ENCODE measurements around the gene MTCL1.
A peak's percentile ranks its signal among the peaks of the same experiment; 100 is the strongest.
"Not testable (repeated sequence)": the region's sequence is repeated elsewhere in the genome, so short reads cannot be mapped to it uniquely, and the experiment has no call there.

MTCL1 gene

DNA sequence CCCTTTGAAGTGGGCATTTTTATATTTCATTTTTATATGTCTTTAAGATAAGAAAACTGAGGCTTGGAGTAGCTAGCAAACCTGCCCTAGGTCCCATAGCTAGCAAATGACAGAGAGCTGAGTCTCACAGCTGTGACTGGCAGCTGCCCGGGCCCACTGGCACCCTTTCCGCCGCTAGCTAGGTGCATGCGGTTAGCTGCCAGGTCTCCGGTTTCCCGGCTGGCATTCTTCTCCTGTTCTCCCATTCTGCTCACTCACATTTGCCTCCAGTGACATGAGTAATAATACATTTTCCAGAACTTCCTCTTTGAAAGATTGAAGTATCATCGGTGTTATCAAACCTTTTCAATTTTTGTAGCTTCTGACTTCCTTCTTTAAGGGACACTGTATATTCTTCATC, 38.7 kb downstream of the MTCL1 start:
- no peak for DNase-seq (ENCODE audit: low read depth)

DNA sequence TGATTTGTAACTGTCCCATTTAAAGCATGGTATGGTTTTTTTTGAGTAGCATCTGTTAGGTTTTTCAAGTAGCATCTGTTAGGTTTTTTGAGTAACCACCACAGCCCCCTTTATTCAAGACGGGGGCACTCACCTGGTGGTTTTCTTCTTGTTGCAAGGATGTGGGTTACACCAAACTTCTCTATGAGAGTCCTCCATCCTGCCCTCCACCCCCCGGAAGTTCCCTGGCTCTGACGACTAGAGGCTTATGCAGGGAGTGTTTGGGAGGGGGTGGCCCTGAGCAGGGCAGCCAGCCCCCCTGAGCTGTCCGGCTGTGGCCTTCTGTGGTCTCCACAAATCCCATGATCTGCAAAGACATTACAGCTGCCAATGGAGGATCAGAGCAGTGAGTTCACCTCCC, 39.3 kb downstream of the MTCL1 start:
- DNase-seq (ENCODE audit: low read depth), result no peak

DNA sequence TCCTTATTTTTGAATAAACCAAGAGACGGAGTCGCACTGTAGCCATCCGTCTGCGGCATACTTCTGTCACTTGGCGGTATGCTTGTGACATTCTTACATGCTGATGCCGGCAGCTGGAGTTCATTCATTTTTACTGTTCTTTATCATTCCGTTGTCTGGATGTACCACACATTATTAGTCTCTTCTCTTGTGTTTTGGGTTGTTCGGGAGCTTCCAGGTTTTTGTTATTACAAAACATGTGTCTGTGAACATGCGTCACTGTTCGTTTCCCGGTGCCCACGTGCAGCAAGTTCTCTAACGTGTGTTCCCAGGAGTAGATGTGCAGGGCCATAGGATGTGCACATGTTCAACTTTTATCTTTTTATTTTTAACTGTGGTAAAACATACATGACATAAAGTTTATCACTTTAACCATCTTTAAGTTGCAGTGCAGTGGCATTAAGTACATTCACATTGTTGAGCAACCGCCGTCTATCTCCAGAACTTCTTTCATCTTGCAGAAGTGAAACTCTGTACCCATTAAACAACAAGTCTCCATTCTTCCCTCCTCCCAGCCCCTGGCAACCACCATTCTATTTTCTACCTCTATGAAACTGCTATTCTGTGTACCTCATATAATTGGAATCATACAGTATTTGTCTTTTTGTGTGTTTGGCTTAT, 40.1 kb downstream of the MTCL1 start:
- DNase-seq (ENCODE audit: low read depth), result no peak

DNA sequence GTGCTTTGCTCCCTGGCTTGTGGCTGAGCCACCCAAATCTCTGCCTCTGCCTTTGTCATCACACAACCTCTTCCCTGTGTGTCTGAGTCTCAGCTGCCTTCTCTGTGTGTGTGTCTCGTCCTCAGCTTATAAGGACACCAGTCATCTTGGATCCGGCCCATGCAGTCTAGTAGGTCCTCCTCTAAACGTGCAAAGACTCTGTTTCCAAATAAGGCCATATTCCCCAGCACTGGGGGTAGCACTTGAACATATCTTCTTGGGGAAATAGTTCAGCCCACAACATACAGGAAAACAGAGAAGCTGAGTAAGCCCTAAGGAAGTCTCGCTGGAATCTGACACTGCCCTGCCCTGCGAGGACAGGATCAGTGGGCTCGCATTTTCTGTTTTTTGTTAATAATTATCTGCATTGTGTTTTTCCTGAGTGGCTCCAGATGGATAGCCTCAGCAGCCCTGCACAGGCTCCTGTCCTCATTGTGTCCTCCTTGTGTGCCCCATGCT, 42.1 kb downstream of the MTCL1 start:
- peak; percentile 88 for DNase-seq (ENCODE audit: low read depth)

DNA sequence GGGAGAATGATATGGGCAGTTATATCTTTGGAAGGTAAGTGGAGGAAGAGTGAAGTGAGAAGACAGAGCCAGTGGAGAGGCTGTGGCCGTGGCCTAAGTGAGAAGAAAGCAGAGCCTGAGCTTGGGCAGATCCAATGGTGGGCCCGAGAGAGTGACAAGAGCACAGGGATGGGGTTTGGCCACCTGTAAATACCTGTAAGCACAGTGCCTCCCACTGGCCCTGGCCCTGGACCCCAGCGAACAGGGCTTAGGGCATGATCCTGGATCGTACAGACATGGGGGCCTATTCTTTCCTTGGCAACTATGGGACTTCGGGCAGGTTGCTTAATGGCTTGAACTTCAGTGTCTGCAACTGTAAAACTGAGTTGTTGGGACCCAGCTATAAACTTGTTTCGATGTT, 44.1 kb downstream of the MTCL1 start:
- DNase-seq (ENCODE audit: low read depth), result no peak

DNA sequence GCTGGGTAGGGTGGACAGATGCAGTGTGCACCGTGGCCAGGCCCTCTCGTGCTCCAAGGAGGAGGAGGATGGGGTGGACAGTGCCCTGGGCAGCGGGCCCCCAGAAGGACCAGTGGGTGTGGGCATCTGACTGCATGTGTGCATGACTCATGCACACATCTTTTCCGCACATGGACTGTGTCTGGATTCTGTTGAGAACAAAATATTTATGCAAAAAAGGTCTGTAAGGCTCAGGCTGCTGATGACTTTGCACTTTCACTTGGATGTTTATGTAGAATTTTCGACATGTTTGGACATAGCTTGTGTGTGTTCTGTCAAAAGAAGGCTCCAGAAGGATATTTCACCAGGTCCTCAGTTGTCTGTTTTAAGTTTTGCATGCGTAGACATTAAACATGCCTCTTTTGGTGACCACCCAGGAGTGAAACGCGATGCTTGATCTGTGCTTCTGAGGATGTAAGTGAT, 45.6 kb downstream of the MTCL1 start:
- DNase-seq (ENCODE audit: low read depth), result peak; percentile 80

DNA sequence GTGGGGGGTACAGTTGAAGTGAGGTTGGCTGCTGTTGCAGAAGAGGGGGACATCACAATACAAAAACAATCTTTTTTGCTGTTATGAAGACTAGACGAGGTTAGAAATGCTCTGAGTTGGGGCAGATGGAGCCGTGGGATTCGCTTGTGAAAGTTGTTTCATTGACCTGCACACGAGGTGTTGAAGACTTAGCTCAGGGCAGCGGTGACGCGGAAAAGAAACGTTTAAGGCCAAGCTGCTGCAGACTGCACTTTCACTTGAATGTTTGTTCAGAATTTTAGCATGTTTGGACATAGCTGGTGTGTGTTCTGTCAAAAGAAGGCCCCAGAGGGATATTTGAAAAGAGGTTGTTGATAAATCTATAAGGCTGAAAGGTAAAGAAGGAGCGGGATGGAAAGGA, 46.3 kb downstream of the MTCL1 start:
- no peak for DNase-seq (ENCODE audit: low read depth)

DNA sequence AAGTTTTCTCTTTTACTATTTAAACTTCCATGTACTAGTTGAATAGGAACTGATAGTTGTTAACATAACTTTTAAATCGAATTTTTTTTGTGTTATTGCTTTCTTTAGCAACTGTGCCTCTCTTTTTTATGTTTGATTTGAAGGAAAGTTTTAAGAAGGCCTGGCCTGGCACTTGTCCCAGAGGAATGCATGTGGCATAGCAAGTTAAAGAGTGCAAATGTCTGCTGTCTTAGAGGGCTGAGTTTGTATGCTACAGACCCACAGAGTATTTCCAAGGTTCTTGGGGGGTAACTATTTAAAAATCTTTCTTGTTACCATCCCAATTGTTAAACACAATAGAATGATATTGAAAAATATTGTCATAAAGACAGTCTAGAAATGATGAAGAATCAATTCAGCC, 47.0 kb downstream of the MTCL1 start:
- no peak for DNase-seq (ENCODE audit: low read depth)

DNA sequence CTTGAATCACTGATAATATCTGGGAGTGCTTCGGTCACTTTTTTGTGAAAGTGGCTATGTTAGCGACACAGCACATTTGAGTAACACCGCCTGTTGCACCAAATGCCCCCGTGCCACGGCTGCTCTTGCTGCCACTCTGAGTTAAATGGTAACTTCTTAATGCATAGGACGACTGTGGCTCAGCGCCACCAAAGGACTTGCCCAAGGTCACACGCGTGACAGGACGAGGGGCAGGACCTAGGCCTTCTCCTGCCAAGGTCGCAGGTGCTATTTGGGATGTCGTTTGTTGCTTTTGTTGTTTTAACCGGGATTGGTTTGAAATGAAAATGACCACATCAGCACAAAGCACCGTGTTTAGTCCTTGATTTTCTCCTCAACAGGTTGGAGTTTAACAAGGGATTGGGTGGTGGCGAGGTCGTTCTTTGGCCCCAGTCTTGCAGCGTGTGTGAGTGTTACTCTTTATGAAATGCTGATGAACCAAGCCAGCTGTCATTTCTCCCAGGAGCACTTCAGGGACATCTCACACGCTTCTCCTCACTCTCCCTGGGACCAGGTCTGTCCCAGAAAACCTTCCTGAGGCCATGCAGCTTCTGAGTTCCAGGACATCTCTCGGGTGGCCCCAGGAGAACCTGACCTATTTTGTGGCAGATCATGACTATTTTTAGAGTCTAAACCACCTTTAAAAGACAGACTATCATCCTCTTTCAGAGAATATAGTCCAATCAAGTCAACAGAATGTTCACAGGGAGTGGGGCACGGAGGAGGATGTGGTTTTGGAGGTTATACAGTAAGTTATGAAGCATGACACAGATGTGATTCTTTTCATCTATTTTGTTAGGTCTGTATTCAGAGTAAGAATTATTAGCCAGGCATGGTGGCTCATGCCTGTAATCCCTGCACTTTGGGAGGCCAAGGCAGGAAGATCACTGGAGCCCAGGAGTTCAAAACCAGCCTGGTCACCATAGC, 49.9 kb downstream of the MTCL1 start:
- DNase-seq (ENCODE audit: low read depth), result no peak

DNA sequence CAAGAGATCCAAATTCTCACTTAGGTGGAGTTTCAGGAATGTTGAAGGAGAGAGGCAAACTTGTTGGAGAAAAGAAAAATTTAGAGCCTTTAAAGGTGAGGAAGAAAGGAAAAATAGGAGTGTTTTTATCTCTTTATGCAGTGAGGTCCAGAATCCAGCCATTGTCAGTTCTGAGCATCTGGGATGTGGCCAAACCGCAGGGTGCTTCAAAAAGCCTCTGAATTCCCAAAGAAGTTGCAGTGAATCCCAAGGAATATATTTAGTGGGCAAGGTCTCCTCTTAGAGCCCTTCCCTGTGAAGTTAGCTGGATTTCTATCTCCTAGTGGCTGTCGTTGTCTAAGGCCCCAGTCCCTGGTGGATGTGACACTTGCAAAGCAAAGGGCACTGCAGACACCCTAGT, 51.2 kb downstream of the MTCL1 start:
- no peak for DNase-seq (ENCODE audit: low read depth)

DNA sequence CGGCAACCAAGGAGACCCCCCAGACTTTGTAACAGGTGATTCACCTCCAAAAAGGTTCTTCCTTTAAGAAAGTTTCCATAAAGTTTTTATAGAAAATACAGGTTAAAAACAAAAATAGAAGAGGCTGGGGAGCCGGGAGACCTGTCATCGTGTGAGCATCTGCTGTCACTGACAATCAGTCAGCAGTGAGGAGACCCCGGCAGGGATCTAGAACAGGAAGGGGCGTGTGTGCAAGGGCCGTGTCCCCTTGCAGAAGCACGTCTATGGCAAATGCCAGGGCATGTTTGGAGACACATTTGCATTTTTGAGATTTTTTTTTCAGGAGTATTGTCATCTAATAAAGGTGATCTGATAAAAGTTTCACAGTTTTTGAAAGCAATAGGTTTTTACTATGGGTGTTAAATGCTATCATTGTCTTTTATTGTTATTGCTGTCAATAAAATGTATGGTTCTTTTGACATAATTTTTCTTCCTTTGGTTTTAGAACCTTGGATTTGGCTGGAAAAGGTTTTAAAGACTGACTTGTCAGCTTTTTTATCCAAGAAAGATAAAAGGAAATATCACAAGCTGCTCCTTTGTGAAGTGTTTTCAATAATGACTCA, 52.1 kb downstream of the MTCL1 start:
- no peak for DNase-seq (ENCODE audit: low read depth)

DNA sequence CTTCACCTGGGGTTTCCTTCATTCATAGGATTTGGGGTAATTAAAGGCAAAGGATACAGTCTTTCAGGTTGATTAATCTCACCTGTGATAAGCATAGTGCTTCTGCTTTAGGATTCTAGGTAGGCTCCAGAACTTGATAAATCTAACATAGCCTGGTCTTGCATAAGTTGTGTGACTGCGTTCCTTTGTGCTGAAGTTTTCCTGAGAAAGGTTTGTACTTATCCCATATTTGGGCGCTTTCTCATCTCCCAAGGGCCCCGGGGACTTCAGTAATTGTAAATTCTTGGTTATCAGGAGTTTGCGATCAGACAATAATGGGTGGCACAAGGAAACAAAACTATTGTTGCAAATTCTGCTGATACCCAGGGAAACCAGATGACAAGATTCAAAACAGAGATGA, 53.1 kb downstream of the MTCL1 start:
- DNase-seq (ENCODE audit: low read depth), result no peak

DNA sequence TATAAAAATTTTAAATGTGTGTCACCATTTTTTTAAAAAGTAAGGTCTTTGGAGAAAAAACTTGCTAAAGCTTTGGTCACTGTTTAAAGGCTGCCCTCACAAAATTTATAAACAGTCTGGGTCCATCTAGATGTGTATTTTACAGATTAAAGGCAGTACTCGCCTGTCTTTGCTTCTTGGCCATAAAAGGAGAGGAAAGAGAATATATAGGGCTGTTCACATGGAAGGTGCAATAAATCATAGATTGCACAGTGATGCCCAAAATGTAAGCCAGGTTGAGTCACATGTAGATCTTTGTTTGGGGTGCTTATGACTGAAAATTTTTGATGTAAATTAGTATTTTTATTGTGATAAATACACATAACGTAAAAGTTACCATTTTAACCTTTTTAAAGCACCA, 55.6 kb downstream of the MTCL1 start:
- no peak for DNase-seq (ENCODE audit: low read depth)

DNA sequence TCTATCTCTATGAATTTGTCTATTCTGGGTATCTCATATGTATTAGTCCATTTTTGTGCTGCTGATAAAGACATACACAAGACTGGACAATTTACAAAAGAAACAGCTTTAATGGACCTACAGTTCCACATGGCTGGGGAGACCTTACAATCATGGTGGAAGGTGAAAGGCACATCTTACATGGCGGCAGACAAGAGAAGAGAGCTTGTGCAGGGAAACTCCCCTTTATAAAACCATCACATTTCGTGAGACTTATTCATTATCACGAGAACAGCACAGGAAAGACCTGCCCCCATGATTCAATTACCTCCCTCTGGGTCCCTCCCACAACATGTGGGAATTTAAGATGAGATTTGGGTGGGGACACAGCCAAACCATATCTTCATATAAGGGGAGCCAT, 56.2 kb downstream of the MTCL1 start:
- not testable (repeated sequence) for DNase-seq (ENCODE audit: low read depth)

DNA sequence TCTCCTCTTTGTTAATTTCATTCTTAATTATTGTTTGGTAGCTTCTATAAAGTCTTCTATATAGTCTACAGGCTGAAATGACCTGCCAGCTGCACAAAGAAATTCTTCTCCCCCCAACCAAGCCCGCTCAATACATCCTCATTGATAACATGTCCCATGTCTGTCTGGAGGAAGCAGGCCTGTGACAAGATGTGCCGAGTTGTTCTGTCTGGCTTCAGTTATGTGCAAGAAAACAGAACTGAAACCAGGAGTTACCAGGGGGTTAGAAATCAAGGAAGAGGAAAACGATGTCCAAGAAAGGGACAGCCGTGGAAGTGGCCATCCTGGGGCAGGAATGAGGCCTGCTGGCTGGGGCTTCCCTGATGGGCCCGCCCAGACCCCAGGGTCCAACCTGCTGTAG, 57.6 kb downstream of the MTCL1 start:
- no peak for DNase-seq (ENCODE audit: low read depth)

DNA sequence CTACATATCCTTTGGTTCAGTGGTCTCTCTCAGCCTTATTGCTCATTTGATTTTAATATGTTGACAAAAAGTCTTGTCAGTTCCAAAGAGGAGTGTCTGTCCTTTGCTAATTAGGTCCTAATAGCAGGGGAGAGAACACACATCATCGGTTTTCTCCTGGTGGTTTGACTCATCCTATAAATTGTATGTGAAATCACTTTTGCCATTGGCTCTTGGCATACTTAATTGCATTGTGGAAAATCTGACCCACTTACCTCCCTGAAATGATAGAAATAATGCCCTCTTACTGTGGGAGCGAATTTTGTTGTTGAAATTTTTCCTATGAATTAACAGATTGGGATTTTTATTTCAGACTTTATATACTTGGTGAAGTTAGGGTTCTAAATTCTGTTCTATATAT, 58.3 kb downstream of the MTCL1 start:
- DNase-seq (ENCODE audit: low read depth), result no peak

DNA sequence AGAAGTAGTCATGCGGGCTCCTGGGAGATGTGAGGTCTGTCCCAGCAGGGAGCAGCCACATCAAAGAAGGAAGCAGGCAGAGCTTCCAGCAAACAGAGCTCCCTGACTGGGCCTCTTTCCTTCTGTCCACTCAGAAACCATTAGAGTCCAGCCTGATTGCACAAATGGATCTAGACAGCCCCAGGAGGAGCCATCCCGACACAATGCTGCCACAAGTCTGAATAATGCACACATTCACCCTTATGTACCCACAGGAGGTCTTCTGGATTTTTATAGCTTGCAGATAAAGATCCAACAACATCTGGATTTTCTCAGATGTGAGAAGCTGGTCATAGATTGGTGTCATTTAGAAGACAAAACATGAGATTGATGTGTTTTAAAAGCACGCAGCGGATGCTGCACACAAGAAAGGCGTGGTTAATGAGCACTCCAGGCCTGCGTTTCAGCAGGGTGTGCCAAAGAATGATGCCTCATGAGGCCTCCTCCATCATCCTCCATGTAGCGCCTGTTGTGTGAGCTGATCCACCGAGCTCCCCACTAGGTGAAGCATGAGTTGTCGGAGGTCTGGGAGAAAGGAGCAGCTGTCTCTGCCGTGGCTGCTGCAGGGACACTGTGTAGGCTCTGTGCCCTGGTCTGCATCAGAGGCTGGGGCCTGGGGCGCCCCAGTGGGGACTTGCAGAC, 60.6 kb downstream of the MTCL1 start:
- DNase-seq (ENCODE audit: low read depth), result no peak

DNA sequence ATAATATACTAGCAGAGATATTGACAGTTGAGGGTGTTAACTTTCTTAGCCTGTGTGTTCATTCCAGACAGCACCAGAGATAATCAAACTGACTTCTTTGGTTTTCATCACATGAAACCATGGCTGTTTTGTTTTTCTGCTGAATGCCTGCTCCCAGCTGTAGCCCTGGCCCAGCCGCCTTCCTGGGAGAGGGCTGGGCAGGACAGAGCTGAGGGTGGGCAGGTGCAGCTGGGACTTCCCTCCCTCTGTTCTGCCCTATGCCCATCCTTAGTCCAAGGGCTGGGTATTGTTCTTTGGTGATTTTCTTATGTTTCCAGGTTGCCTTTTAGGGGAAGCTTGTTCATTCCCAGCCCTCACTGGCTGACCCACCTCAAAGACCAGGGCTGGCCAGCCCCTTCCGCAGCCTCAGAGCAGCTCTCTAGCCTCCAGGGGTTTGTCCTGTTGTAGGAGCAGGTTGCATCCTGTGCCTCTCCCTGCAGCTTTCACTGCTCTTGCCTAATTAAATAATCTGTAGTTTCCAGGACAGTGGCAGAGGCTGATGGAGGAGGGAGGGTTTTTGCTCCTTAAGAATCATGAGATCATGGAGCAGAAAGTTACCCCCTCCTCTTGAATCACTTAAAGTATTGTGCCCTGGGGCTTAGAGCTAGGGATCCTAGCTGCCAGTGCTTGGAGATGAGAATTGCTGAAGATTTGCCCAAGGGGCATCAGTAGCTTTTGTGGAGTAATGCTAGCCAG, 61.4 kb downstream of the MTCL1 start:
- DNase-seq (ENCODE audit: low read depth), result no peak

DNA sequence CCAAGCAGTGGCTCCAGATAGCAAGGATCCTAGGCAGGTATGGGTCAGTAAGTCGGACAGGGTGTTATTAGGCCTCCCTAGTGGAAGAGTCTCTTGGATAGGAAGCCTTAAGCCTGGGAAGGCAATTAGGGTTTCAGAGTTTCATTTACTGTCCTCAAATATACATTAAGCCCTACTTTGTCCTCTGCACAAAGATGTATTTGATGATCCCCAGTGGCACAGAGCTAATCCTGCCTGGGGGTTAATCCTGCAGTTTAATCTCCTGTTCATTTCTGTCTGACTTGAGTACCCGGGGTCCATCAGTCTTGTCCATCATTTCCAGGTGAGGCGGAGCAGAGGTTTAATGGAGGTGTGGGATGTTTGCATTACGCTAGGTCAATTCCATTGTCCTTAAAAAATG, 62.0 kb downstream of the MTCL1 start:
- no peak for DNase-seq (ENCODE audit: low read depth)

DNA sequence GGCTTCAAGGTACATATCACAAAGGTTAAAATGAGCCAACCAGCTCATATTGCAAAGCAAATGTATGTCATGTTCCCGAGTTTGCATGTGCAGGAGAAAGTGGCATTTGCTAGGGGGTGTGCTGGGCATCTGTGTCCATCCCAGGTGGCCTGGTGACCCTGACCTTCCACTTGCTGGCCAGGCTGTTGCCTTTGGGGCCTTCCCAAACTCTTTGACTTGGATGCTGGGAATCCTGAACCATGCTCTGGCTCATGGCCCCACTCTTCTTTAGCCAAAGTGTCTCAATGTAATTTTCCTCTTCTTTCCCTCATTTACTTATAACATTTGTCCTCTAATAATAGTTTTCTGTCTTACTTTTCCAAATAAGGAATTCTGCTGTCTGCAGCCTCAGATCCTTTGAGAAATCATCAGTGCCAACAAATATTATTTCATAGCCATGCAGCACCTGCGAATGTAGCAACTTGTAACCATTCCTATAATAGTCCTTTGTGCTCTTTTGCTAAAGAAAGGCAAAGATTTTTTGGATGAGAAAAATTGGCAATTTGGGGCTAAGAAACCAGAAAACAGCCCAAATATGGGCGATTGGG, 64.2 kb downstream of the MTCL1 start:
- no peak for DNase-seq (ENCODE audit: low read depth)

DNA sequence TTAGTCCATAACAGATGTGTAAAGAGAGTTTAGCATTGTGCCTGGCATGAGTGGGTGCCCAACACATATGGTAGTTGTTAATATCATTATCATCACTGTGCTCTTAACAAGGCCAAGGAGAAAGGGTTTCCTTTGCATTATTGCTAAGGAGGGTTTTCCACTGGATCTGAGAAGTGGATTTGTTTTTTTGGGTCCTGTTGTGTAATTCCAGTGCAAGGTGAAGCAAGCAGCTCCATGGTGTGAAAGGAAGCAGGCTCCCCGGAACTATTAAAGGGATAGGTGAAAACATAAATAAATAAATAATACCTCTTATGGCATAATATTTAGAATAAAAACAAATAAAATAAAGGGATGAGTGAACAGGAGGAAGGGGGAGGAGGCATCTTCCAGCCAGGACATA, 65.3 kb downstream of the MTCL1 start:
- no peak for DNase-seq (ENCODE audit: low read depth)

Measured in HS-27A (cell line).